H7 (cell line): ENCODE data around the gene ANKRD10. TPM values are rescaled to one million over a fixed set of nuclear protein-coding genes. Genes with fewer than 3 reads are reported as not detected.
"Not testable (repeated sequence)": the region's sequence is repeated elsewhere in the genome, so short reads cannot be mapped to it uniquely, and the experiment has no call there.

ENCODE experiments used
- DNase-seq: peaks from one replicate; pipeline ENCODE4 v3.0.0; 2012
- H3K27me3 ChIP-seq: 2 replicates; pipeline ENCODE4 v1.6.0; 2011; ENCODE audit warnings: mild to moderate bottlenecking, low read length; ENCODE audit not compliant: control insufficient read depth, insufficient read depth
- H3K36me3 ChIP-seq: replicated peaks from 2 replicates; pipeline ENCODE4 v1.5.1; 2011; ENCODE audit warnings: low read length; ENCODE audit not compliant: control insufficient read depth, insufficient read depth
- H3K4me3 ChIP-seq: 2 replicates; pipeline ENCODE4 v1.5.1; 2011; ENCODE audit warnings: low read depth, mild to moderate bottlenecking, control low read depth, low read length, moderate library complexity; ENCODE audit not compliant: insufficient read depth
- total RNA-seq: library from RNA; depleted of rRNA; stranded (reverse); fragments of >200 nt; shearing (Covaris generic); gene quantifications from 2 replicates; pipeline ENCODE4 v1.2.3, GENCODE V29; 2014

The ANKRD10 gene
- total RNA-seq, 1 experiment from 2014 or later: 108 TPM

DNA sequence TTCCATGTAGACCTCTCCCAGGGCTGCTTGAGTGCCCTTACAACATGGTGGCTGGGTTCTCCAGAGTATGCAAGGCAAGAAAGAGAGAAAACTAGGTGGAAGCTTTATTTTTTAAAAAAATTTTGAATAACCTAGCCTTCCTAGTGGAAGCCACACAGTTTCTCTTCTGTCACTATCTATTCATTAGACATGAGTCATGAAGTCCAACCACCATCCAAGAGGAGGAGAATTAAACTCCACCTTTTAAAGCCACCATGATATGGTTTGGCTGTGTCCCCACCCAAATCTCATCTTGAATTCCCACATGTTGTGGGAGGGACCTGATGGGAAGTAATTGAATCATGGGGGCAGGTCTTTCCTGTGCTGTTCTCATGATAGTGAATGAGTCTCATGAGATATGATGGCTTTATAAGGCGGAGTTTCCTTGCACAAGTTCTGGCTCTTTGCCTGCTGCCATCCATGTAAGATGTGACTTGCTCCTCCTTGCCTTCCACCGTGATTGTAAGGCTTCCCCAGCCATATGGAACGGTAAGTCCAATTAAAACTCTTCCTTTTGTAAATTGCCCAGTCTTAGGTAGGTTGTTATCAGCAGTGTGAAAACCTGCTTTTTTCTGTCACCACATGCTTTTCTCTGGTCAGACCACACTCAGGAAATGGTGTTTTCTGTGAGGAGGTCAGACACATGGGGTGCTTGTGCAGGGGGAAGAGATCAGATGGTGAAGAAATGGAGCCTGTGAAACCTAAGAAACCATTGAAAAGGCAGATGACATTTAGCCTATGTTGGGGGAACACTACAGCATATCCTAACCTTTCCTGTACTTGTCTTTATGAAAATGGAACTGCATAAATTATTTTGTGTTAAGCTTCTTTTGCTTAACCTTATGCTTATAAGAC is 57.7 kb downstream of the ANKRD10 start:
- H3K27me3 ChIP-seq: no peaks in the 10 kb centered on the region
- DNase-seq: no peak
- no peak overlapping the region for H3K4me3 ChIP-seq
- no peaks in the 10 kb centered on the region for H3K36me3 ChIP-seq

DNA sequence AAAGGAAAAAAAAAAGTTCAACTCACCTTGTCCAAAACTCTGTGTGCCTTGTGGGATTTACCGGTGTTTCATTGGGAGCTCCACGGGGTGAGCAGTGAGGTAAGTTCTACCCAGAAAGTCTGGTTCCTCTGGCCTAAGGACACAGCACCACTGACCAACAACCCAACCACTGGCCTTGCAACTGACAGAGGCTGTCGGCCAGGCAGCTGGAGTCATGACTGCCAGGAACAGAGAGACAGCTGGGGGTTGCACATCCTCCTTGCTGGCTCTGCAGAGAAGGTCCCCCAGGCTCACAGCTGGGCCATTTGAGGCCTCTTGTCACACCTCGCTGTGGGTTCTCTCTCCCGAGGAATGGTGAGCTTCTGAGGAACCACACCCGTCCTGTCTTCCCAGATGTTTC is 59.5 kb downstream of the ANKRD10 start:
- no peak overlapping the region for H3K4me3 ChIP-seq
- no peak for DNase-seq
- no peaks in the 10 kb centered on the region for H3K27me3 ChIP-seq
- H3K36me3 ChIP-seq: no peaks in the 10 kb centered on the region

DNA sequence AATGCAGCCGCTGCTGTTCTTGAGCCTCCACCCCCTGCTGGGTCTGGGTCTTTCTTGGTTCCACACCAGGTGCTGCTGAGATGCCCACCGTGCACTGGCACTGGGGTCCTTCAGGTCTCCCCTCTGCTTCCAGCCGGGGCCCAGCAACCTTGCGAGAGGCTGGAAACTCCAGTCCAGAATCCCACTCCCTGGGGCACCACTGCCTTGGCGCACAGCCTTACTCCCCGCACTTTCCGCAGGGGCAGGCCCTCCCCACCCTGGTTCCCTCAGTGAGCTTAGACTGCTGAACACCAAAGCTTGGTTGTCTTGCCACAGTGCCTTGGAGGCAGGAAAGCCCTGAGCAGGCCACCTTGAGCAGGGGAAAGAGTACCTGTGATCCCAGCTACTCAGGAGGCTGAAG is 60.0 kb downstream of the ANKRD10 start:
- DNase-seq: no peak
- H3K4me3 ChIP-seq: no peak overlapping the region
- no peaks in the 10 kb centered on the region for H3K27me3 ChIP-seq
- no peaks in the 10 kb centered on the region for H3K36me3 ChIP-seq

DNA sequence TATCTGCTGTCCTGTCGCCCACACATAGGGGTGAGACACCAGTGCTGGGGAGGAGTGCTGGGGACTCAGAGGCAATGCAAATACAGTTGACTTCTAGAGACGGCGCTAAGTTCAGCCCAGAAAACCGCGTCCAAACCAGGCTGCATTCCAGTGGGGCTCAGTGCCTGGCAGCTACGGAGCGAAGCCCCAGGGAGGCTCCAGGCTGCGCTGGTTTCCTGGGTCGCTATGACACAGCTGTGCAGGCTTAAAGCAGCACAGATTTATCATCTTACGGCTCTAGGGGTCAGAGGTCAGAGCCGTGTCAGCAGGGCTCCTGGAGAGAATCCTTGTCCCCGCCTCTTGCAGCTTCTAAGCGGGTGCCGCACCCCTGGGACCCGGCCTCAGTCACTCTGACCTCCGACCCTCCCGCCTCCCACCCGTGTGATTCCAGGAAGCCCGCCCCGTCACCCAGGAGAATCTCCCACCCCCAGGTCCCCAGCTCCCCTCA is 61.6 kb downstream of the ANKRD10 start:
- no peak overlapping the region for H3K4me3 ChIP-seq
- no peaks in the 10 kb centered on the region for H3K36me3 ChIP-seq
- no peaks in the 10 kb centered on the region for H3K27me3 ChIP-seq
- DNase-seq: peak; percentile 64

DNA sequence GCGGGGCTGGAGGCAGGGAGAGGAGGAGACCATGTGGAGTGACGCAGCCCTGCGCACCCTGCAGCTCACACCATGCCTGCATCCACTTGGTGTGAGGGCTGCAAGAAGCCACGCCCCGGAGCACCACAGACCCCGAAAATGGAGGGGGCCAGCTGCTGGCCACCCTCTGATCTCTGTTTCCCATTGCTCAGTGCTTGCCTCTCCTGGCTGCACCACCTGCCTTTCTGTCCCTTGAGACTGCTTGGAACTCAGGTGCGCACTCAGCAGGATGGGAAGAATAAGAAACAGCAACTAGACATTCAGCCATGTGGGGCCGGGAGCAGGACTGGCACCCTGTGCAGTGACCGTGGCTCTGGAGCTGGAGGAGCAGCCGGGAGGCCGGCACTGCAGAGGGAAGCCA is 64.0 kb downstream of the ANKRD10 start:
- Histone ChIP-seq H3K36me3 (no peaks in the 10 kb centered on the region), H3K27me3 (no peaks in the 10 kb centered on the region), H3K4me3 (no peak overlapping the region)
- no peak for DNase-seq

DNA sequence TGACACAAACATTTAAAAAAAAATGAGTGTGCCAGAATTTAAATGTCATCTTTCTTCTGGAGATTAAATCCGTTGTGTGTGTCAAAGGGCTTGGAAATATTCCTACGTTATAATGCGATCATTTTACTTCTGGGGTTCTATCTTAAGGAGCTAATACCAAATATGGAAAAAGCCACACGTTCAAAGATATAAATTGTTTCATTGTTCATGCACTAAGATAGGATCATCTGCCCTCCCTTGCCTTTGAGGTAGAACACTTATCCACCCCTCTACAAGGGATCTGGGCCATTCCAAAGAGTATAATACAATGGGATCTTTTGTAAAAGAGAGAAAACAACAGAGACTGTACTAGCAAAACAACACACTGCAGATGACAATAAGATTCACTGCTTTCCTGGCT is 64.9 kb downstream of the ANKRD10 start:
- H3K36me3 ChIP-seq: no peaks in the 10 kb centered on the region
- no peak for DNase-seq
- no peaks in the 10 kb centered on the region for H3K27me3 ChIP-seq
- H3K4me3 ChIP-seq: no peak overlapping the region

DNA sequence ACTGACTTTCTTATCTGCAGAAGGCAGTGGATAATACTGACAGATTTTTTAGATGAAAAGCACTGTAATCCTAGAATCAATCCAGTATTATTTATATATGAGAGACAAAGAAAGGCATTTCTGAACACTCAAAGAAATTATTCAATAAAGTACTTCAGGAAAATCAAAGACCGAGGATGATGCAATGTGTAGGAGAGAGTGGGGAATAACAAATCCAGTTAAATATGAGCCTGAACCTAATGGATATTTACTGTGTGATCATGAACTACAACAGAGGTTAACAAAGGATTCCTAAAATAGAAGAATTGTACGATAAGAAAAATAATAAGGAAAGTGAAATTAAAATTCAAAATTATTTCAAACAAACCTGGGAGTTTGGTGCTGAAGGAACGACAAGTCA is 69.3 kb downstream of the ANKRD10 start:
- no peak overlapping the region for H3K4me3 ChIP-seq
- no peaks in the 10 kb centered on the region for H3K36me3 ChIP-seq
- H3K27me3 ChIP-seq: no peaks in the 10 kb centered on the region
- DNase-seq: no peak

- Histone ChIP-seq H3K4me3 (no peak overlapping the region), H3K36me3 (no peaks in the 10 kb centered on the region), H3K27me3 (no peaks in the 10 kb centered on the region)
- no peak for DNase-seq
Measured at GRCh38 chr13:110841846-110842245, 73.0 kb downstream of the ANKRD10 start.

GRCh38 chr13:110841406-110841805 is 73.5 kb downstream of the ANKRD10 start:
- Histone ChIP-seq H3K4me3 (no peak overlapping the region), H3K36me3 (no peaks in the 10 kb centered on the region), H3K27me3 (no peaks in the 10 kb centered on the region)
- no peak for DNase-seq

GRCh38 chr13:110838867-110839538 is 75.9 kb downstream of the ANKRD10 start:
- DNase-seq: no peak
- H3K27me3 ChIP-seq: no peaks in the 10 kb centered on the region
- no peak overlapping the region for H3K4me3 ChIP-seq
- H3K36me3 ChIP-seq: no peaks in the 10 kb centered on the region

DNA sequence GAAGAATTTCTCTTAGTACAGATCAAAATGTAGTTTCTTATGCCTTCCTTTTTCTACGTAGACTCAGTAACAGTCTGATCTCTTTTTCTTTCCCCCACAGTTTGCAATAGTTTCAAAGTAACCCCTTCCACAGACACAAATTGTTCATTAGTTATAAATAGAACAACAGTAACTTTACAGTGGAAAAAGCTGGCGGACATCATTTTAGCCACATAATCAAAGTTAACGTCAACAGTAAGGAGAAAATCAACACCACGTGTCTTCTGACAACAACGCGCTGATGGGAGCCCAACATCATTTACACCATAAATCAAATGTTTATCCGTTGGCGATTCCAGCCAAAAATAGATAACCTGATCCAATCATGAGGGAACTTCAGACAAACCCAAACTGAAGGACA is 76.8 kb downstream of the ANKRD10 start:
- Histone ChIP-seq H3K36me3 (no peaks in the 10 kb centered on the region), H3K27me3 (no peaks in the 10 kb centered on the region), H3K4me3 (no peak overlapping the region)
- no peak for DNase-seq

DNA sequence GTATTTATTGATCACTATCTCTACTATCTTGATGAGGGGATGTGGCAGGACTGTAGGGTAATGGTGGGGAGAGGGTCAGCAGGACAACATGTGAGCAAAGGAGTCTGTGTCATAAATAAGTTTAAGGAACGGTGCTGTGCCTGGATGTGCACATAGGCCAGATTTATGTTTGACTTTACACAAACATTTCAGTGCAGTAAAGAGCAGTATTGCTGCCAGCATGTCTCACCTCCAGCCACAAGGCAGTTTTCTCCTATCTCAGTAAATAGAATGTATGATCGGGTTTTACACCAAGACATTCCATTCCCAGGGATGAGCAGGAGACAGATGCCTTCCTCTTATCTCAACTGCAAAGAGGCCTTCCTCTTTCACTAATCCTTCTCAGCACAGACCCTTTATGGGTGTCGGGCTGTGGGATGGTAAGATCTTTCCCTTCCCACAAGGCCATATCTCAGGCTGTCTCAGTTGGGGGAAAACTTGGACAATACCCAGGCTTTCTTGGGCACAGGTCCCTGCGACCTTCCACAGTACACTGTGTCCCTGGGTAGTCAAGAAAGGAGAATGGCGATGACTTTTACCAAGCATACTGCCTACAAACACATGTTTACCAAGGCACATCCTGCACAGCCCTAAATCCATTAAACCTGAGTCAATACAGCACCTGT is 77.3 kb downstream of the ANKRD10 start:
- not testable (repeated sequence) for DNase-seq, H3K27me3 ChIP-seq, H3K4me3 ChIP-seq, H3K36me3 ChIP-seq

DNA sequence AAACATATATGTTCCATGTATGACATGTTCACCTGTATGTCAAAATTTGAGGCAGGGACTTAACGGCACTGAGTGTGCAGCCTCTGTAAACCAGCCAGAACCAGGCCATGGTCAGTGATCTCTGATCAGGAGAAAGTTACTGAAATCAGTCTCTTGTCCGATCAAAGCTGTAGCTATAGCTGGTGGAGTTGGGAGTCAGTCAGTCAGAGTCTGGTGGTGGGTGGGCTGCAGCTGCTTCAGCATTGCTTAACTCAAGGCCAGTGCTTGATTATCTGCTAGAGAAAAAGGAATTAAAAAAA is 78.3 kb downstream of the ANKRD10 start:
- no peaks in the 10 kb centered on the region for H3K36me3 ChIP-seq
- no peak overlapping the region for H3K4me3 ChIP-seq
- H3K27me3 ChIP-seq: no peaks in the 10 kb centered on the region
- no peak for DNase-seq

DNA sequence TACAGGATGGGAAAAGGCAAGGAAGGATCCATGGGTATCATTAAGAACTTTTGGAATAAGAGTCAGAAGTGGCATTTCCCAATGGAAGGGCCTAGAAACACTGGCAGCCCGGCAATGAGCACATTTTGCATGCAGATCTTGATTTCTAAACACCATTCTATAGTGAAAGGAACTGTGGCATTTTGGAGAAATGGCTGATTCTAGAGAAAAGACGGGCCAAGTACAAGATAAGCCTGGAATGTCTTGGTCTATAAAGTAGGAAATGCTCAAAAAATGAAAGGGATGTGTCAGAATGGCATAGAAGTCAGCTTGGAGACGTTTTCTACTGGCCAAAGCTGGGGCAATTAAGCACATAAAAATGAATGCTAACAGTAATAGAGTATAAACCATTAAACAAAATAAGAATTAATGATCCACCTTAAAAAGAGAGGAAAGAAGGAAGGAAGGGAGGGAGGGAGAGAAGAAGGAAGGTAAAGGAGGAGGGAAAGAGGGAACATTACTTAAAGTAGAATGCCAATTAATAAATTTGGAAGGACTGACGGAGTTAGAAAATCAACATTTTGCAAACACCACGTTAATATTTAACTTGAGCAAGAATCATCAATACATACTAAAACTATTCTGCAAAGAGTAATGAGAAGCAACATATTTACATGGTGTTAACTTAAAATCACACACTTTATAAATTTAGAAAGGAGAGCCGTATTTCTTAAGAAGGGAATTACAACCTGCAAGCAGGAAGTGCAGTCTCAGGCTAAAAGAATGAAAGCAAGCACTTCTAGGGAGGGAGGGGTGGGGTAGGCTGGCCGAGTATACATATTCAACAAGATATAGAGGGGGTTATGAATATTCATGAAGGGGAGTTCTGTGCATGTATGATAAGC is 78.9 kb downstream of the ANKRD10 start:
- Histone ChIP-seq H3K36me3 (no peaks in the 10 kb centered on the region), H3K4me3 (no peak overlapping the region), H3K27me3 (no peaks in the 10 kb centered on the region)
- no peak for DNase-seq
